Astrocyte (in vitro differentiated cells and primary cell): ENCODE data around the gene ATP5IF1. TPM values are rescaled to one million over a fixed set of nuclear protein-coding genes. Genes with fewer than 3 reads are reported as not detected.
A peak's percentile ranks its signal among the peaks of the same experiment; 100 is the strongest.

ENCODE experiments used
- DNase-seq: peaks from one replicate; pipeline ENCODE4 v3.0.0-alpha.2; 2010; ENCODE audit warnings: low read depth
- FAIRE-seq: peaks from 2 replicates; lab custom pipeline; 2011; peaks lifted over from hg19 to GRCh38; lab: Jason Lieb, UNC
- H2AFZ ChIP-seq: 2 replicates; pipeline ENCODE4 v1.6.0; 2012; ENCODE audit warnings: low read depth, low read length, inconsistent platforms
- H3K27ac ChIP-seq: 2 replicates; pipeline ENCODE4 v1.5.1; 2011; ENCODE audit warnings: low read depth, low read length, inconsistent platforms
- H3K27me3 ChIP-seq: 2 replicates; pipeline ENCODE4 v1.6.0; 2011; ENCODE audit warnings: low read length, inconsistent platforms; ENCODE audit not compliant: insufficient read depth
- H3K36me3 ChIP-seq: 2 replicates; pipeline ENCODE4 v1.5.1; 2011; ENCODE audit warnings: low read length, inconsistent platforms; ENCODE audit not compliant: insufficient read depth
- H3K4me1 ChIP-seq: 2 replicates; pipeline ENCODE4 v1.5.1; 2011; ENCODE audit warnings: low read length, inconsistent platforms; ENCODE audit not compliant: insufficient read depth
- H3K4me2 ChIP-seq: 2 replicates; pipeline ENCODE4 v1.6.0; 2012; ENCODE audit warnings: low read length, inconsistent platforms
- H3K4me3 ChIP-seq: 2 replicates; pipeline ENCODE4 v1.5.1; 2011; ENCODE audit warnings: low read depth, mild to moderate bottlenecking, low read length, inconsistent platforms; ENCODE audit not compliant: insufficient read depth
- H3K79me2 ChIP-seq: 2 replicates; pipeline ENCODE4 v1.6.0; 2012; ENCODE audit warnings: mild to moderate bottlenecking, low read length, inconsistent platforms; ENCODE audit not compliant: insufficient read depth
- H3K9ac ChIP-seq: 2 replicates; pipeline ENCODE4 v1.6.0; 2012; ENCODE audit warnings: mild to moderate bottlenecking, low read length, inconsistent platforms
- H3K9me3 ChIP-seq: 2 replicates; pipeline ENCODE4 v1.5.1; 2012; ENCODE audit warnings: low read depth, mild to moderate bottlenecking, low read length, inconsistent platforms; ENCODE audit not compliant: insufficient read depth
- H4K20me1 ChIP-seq: 2 replicates; pipeline ENCODE4 v1.6.0; 2012; ENCODE audit warnings: low read length, inconsistent platforms; ENCODE audit not compliant: insufficient read depth
- H3K27ac Mint-ChIP-seq: one replicate; pipeline ENCODE4 v1.8.0; 2021; ENCODE audit warnings: mild to moderate bottlenecking, mixed read lengths; ENCODE audit not compliant: unreplicated experiment
- H3K27me3 Mint-ChIP-seq: one replicate; pipeline ENCODE4 v1.8.0; 2021; ENCODE audit warnings: low read depth, mixed read lengths; ENCODE audit not compliant: unreplicated experiment
- H3K36me3 Mint-ChIP-seq: one replicate; pipeline ENCODE4 v1.8.0; 2021; ENCODE audit warnings: low read depth, mixed read lengths; ENCODE audit not compliant: unreplicated experiment
- H3K4me1 Mint-ChIP-seq: one replicate; pipeline ENCODE4 v1.8.0; 2021; ENCODE audit warnings: low read depth, mixed read lengths; ENCODE audit not compliant: unreplicated experiment
- H3K4me3 Mint-ChIP-seq: one replicate; pipeline ENCODE4 v1.8.0; 2021; ENCODE audit warnings: mild to moderate bottlenecking, moderate library complexity, mixed read lengths; ENCODE audit not compliant: unreplicated experiment
- H3K9me3 Mint-ChIP-seq: one replicate; pipeline ENCODE4 v1.8.0; 2021; ENCODE audit warnings: mild to moderate bottlenecking, mixed read lengths; ENCODE audit not compliant: unreplicated experiment
- EZH2 ChIP-seq: IDR thresholded peaks from 2 replicates; pipeline ENCODE4 v1.6.1; 2012; ENCODE audit warnings: mild to moderate bottlenecking, low read length, inconsistent platforms; ENCODE audit not compliant: insufficient read depth
- total RNA-seq: library from RNA; stranded (reverse); gene quantifications from 2 replicates; pipeline ENCODE4 v1.2.1, GENCODE V29; 2021
- TF ChIP-seq, protein P1 (sequence below): IDR thresholded peaks from 2 replicates; pipeline ENCODE4 v1.5.1; 2011; ENCODE audit warnings: low read depth, mild to moderate bottlenecking, inconsistent platforms, low read length, moderate library complexity; ENCODE audit not compliant: insufficient read depth

The ATP5IF1 gene
- total RNA-seq, 1 donor from 2014 or later = 160 TPM

DNA sequence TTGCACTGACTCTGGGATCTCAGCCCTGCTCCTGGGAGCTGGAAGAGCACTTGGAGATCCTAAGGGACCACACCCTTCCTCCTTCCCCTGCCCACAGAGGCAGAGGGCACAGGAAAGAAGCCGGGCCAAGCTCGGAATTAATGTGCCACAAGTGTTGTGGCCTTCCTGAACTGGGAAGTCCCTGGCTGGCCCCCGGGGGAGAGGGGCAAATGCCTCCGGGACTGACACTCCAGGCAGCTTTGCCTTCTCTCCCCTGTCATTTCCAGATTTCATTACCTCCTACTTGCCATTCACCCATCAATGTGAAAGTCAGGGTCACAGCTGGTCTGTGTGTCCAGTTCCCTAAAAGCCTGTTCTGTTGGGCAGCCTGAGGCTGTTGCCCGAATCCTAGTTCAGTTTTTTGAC, 45.1 kb downstream of the ATP5IF1 start:
- TF ChIP-seq EZH2 = no peak
- TF ChIP-seq, protein P1, sequence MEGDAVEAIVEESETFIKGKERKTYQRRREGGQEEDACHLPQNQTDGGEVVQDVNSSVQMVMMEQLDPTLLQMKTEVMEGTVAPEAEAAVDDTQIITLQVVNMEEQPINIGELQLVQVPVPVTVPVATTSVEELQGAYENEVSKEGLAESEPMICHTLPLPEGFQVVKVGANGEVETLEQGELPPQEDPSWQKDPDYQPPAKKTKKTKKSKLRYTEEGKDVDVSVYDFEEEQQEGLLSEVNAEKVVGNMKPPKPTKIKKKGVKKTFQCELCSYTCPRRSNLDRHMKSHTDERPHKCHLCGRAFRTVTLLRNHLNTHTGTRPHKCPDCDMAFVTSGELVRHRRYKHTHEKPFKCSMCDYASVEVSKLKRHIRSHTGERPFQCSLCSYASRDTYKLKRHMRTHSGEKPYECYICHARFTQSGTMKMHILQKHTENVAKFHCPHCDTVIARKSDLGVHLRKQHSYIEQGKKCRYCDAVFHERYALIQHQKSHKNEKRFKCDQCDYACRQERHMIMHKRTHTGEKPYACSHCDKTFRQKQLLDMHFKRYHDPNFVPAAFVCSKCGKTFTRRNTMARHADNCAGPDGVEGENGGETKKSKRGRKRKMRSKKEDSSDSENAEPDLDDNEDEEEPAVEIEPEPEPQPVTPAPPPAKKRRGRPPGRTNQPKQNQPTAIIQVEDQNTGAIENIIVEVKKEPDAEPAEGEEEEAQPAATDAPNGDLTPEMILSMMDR = no peak
- Histone ChIP-seq H3K79me2 (no peaks in the 10 kb centered on the region), H3K4me3 (no peak overlapping the region), H3K27ac (no peak overlapping the region), H3K36me3 (peaks cover 30% of the 10 kb centered on the region), H3K9ac (no peak overlapping the region), H3K9me3 (no peaks in the 10 kb centered on the region), H3K4me1 (no peaks in the 10 kb centered on the region), H3K4me2 (no peak overlapping the region), H4K20me1 (peaks cover 22% of the 10 kb centered on the region), H3K27me3 (no peaks in the 10 kb centered on the region), H2AFZ (no peak overlapping the region)
- H3K4me3 Mint-ChIP-seq = no peak overlapping the region
- FAIRE-seq (no peak), DNase-seq (no peak)
- peak overlapping the region; percentile 80 for H3K27ac Mint-ChIP-seq
- H3K9me3 Mint-ChIP-seq = no peaks in the 10 kb centered on the region
- no peaks in the 10 kb centered on the region for H3K27me3 Mint-ChIP-seq
- H3K4me1 Mint-ChIP-seq = peaks cover 4% of the 10 kb centered on the region
- H3K36me3 Mint-ChIP-seq = peaks cover 38% of the 10 kb centered on the region

DNA sequence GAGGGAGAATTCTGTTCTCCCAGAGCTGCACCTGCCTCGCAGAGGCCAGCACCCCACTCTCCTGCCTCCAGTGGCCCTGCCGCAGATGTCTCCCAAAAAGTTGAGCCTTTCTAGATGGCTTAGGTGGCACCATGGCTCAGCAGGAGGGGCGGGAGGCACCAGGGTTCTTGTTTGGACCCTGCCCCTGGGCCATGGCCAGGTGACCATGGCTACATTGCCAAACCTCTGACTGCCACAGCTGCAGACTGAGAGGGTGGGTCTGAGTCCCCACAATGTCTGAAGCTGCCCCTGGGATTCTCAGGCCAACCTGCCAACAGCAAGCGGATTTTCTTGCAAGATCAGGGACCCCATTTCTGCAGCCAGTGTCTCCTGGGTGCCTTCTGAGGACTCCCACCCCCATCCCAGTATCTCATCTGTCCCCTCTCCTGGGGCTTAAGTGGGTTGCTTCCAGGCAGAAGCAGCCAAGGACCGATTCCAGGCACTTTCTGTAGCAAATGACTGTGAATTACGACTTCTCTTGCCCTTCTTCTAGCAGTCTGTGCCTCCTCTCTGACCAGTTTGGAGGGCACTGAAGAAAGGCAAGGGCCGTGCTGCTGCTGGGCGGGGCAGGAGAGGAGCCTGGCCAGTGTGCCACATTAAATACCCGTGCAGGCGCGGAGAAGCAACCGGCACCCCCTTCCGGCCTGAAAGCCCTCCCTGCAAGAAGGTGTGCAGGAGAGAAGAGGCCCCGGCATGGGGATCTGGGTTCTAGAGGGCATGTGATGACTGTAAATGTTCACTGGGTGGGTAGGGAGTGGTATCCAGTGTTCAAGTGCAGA, 45.9 kb downstream of the ATP5IF1 start:
- no peak overlapping the region for H3K4me3 ChIP-seq
- H3K36me3 Mint-ChIP-seq = peaks cover 39% of the 10 kb centered on the region
- no peak overlapping the region for H2AFZ ChIP-seq
- no peak for FAIRE-seq
- DNase-seq = no peak
- H3K27ac Mint-ChIP-seq = no peak overlapping the region
- no peak overlapping the region for H3K9ac ChIP-seq
- no peak overlapping the region for H3K4me3 Mint-ChIP-seq
- no peaks in the 10 kb centered on the region for H3K4me1 ChIP-seq
- H3K4me1 Mint-ChIP-seq = peaks cover 4% of the 10 kb centered on the region
- no peaks in the 10 kb centered on the region for H3K79me2 ChIP-seq
- no peaks in the 10 kb centered on the region for H3K9me3 ChIP-seq
- TF ChIP-seq EZH2 = no peak
- TF ChIP-seq, protein P1 = no peak
- H3K4me2 ChIP-seq = no peak overlapping the region
- no peaks in the 10 kb centered on the region for H3K9me3 Mint-ChIP-seq
- H4K20me1 ChIP-seq = peaks cover 22% of the 10 kb centered on the region
- H3K27me3 ChIP-seq = no peaks in the 10 kb centered on the region
- H3K27ac ChIP-seq = no peak overlapping the region
- H3K36me3 ChIP-seq = peaks cover 27% of the 10 kb centered on the region
- H3K27me3 Mint-ChIP-seq = no peaks in the 10 kb centered on the region
